HG02981 (cell line): ENCODE measurements around the gene PSMB8.

Experiments
- ATAC-seq: cut with Tn5 transposase; IDR thresholded peaks from one replicate; pipeline ENCODE4 v1.9.1; 2021; ENCODE audit warnings: mild to moderate bottlenecking, moderate library complexity; ENCODE audit not compliant: unreplicated experiment

The PSMB8 gene

GRCh38 chr6:32857156-32857891 is 13.5 kb upstream of the PSMB8 start:
- no peak for ATAC-seq

GRCh38 chr6:32855467-32856174 is 11.8 kb upstream of the PSMB8 start:
- no peak for ATAC-seq

- ATAC-seq, result peak; percentile 10
Observed at GRCh38 chr6:32854376-32855178, 10.7 kb upstream of the PSMB8 start.

- ATAC-seq, result peak; percentile 84
Observed at GRCh38 chr6:32853541-32854375, 9.9 kb upstream of the PSMB8 start, which contains the start of the genes PSMB9 and TAP1. PSMB9 (plus strand) TSS chr6:32854192; CDS start chr6:32854230, 38 bp downstream. TAP1 (minus strand) TSS chr6:32853704; CDS start chr6:32853636, 68 bp downstream.

- ATAC-seq, result peak; percentile 12
Observed at GRCh38 chr6:32852844-32853540, 9.1 kb upstream of the PSMB8 start.

- ATAC-seq, result no peak
Observed at GRCh38 chr6:32852018-32852843, 8.4 kb upstream of the PSMB8 start.

- no peak for ATAC-seq
Observed at GRCh38 chr6:32851025-32851424, 7.2 kb upstream of the PSMB8 start.

- ATAC-seq, result no peak
Observed at GRCh38 chr6:32849126-32849525, 5.3 kb upstream of the PSMB8 start.

GRCh38 chr6:32847795-32848194 is 3.9 kb upstream of the PSMB8 start:
- ATAC-seq, result no peak

- no peak for ATAC-seq
Observed at GRCh38 chr6:32847004-32847403, 3.2 kb upstream of the PSMB8 start.

- ATAC-seq, result no peak
Observed at GRCh38 chr6:32845384-32845884, 1.6 kb upstream of the PSMB8 start.

- no peak for ATAC-seq
Observed at GRCh38 chr6:32844839-32845383, 1.1 kb upstream of the PSMB8 start.

GRCh38 chr6:32843331-32843978 is 392 bp downstream of the PSMB8 start:
- ATAC-seq, result no peak

- ATAC-seq, result no peak
Observed at GRCh38 chr6:32842690-32843089, 1.2 kb downstream of the PSMB8 start.

- no peak for ATAC-seq
Observed at GRCh38 chr6:32842021-32842650, 1.7 kb downstream of the PSMB8 start.

GRCh38 chr6:32840604-32841246 is 3.1 kb downstream of the PSMB8 start:
- ATAC-seq, result no peak

- no peak for ATAC-seq
Observed at GRCh38 chr6:32839356-32839755, 4.5 kb downstream of the PSMB8 start.
